Activated CD8-positive, alpha-beta T cell treated with anti-CD3 and anti-CD28 coated beads for 36 hours (primary cell): ENCODE results near the gene PDXP. TPM values are rescaled to one million over a fixed set of nuclear protein-coding genes. Genes with fewer than 3 reads are reported as not detected.

Experiments used
- ATAC-seq: fragments of 200-7000 bp; cut with Tn5 transposase; one replicate; pipeline ENCODE4 v1.10.0; 2021; ENCODE audit warnings: mild to moderate bottlenecking, moderate library complexity
- CTCF ChIA-PET: fragments of 350-600 bp; sonication (Branson Sonifier 250); formaldehyde crosslinking; loops from one replicate; lab custom pipeline; 2021; ENCODE audit warnings: antibody characterized with exemption; lab: Charles Lee
- POLR2A ChIA-PET: fragments of 350-600 bp; sonication (Branson Sonifier 250); formaldehyde crosslinking; loops from one replicate; lab custom pipeline; 2021; ENCODE audit warnings: antibody characterized with exemption; lab: Charles Lee
- DNase-seq: peaks from one replicate; pipeline ENCODE4 v3.0.0-alpha.2; 2020
- H3K27ac Mint-ChIP-seq: one replicate; pipeline ENCODE4 v1.8.0; 2021; ENCODE audit warnings: mild to moderate bottlenecking, mixed read lengths
- H3K27me3 Mint-ChIP-seq: one replicate; pipeline ENCODE4 v1.8.0; 2021; ENCODE audit warnings: mixed read lengths
- H3K36me3 Mint-ChIP-seq: one replicate; pipeline ENCODE4 v1.8.0; 2021; ENCODE audit warnings: low read depth, mixed read lengths
- H3K4me1 Mint-ChIP-seq: one replicate; pipeline ENCODE4 v1.8.0; 2021; ENCODE audit warnings: low read depth, mixed read lengths
- H3K4me3 Mint-ChIP-seq: one replicate; pipeline ENCODE4 v1.8.0; 2021; ENCODE audit warnings: mild to moderate bottlenecking, moderate library complexity, mixed read lengths
- H3K9me3 Mint-ChIP-seq: one replicate; pipeline ENCODE4 v1.8.0; 2021; ENCODE audit warnings: mixed read lengths
- CTCF ChIP-seq: fragments of 200-600 bp; IDR thresholded peaks from one replicate; pipeline ENCODE4 v1.8.0; 2022; ENCODE audit warnings: antibody characterized with exemption, mild to moderate bottlenecking
- intact Hi-C: fragments of 100-400 bp; cut with micrococcal nuclease; formaldehyde crosslinking; loops from one replicate; pipeline ENCODE4 v1.10.0; 2022
- total RNA-seq, 2 experiments: library from RNA; stranded (reverse); gene quantifications; one replicate each; pipeline ENCODE4 v1.2.3, GENCODE V29; 2021

The PDXP gene
- total RNA-seq, 2 experiments from 2014 or later: 51.3 to 51.5 TPM

- Mint-ChIP-seq H3K4me1 (peaks cover 39% of the 10 kb centered on the region), H3K36me3 (peaks cover 24% of the 10 kb centered on the region), H3K27ac (peak overlapping the region; percentile 95), H3K9me3 (no peaks in the 10 kb centered on the region), H3K4me3 (peak overlapping the region; percentile 89), H3K27me3 (no peaks in the 10 kb centered on the region)
- POLR2A ChIA-PET: interaction anchor here (0.7 to 3.7 kb wide), 14 partner anchors 9 to 187 kb away, joined by 3 to 51 read pairs (median 6); partner anchors contain the start of genes ANKRD54, LGALS1, MFNG and NOL12
- CTCF ChIA-PET: interaction anchor here (0.6 to 68.1 kb wide), 8 partner anchors 10 to 161 kb away, joined by 3 to 1770 read pairs (median 5); partner anchors contain the start of genes GGA1, LGALS1, NOL12 and SH3BP1
- intact Hi-C loops: loop anchor here (2.0 kb wide), 1 partner anchor 15 kb away; no protein-coding TSS in a partner anchor
- no peak for TF ChIP-seq CTCF
- ATAC-seq (no peak), DNase-seq (no peak)
Observed at GRCh38 chr22:37657590-37658132, 862 bp upstream of the PDXP start.

DNA sequence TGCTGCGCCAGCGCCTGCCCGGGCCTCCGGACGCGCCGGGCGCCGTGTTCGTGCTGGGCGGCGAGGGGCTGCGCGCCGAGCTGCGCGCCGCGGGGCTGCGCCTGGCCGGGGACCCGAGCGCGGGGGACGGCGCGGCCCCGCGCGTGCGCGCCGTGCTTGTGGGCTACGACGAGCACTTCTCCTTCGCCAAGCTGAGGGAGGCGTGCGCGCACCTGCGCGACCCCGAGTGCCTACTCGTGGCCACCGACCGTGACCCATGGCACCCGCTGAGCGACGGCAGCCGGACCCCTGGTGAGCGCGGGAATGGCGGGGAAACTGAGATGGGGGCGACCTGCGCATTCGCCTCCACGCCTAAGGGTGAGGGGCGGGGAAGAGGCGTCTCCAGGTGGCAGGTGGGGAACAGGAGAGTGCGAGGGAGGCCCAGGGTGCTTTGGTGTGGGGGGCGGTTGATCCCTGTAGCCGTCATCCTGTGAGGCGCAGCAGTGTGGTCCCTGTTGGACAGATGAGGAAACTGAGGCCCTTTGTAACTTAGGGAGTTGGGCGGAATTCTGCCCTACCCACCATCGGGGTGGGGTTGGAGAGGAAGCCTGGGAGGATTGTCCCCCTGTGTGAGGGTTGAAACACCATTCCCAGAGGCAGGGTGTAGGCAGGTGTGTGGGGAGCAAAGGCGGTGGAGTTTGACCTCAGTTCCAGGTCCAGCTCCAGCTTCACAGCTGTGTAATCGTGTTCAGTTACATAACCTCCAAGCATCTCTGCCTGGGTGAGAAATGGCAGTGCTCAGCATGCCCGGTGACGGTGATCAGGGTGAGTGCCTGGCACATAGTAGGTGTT lies 758 bp downstream of the PDXP start:
- TF ChIP-seq CTCF: no peak
- no peak for ATAC-seq
- Mint-ChIP-seq H3K27ac (peak overlapping the region; percentile 59), H3K27me3 (no peaks in the 10 kb centered on the region), H3K36me3 (peaks cover 12% of the 10 kb centered on the region), H3K4me1 (peaks cover 39% of the 10 kb centered on the region), H3K9me3 (no peaks in the 10 kb centered on the region), H3K4me3 (peak overlapping the region; percentile 89)
- DNase-seq: peak; percentile 37
- POLR2A ChIA-PET: interaction anchor here (0.8 to 3.7 kb wide), 12 partner anchors 8 to 185 kb away, joined by 3 to 51 read pairs (median 5); partner anchors contain the start of genes ANKRD54, LGALS1, NOL12 and SH3BP1
- CTCF ChIA-PET: interaction anchor here (1.0 to 68.1 kb wide), 7 partner anchors 15 to 204 kb away, joined by 4 to 1770 read pairs (median 6); partner anchors contain the start of genes GGA1, LGALS1, NOL12 and SH3BP1
- intact Hi-C loops: loop anchor here (2.0 kb wide), 1 partner anchor 14 kb away; no protein-coding TSS in a partner anchor

- no peak for ATAC-seq
Observed at GRCh38 chr22:37659897-37660708, 1.6 kb downstream of the PDXP start.

DNA sequence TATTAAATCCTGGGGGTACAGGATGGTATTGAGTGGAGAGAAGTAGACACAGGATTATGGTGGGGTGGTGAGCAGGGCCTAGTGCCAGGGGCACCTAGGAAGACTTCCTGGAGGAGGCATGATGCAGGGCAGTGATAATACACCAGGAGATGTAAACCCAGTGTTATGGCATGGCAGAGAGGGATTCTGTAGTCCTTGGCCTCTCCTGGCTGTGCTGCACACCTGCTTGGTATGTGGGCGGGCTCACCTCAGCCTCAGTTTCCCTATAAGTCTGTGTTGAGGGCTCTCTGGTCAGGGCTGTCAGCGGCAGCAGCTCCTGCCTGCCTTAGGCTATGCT lies 2.2 kb downstream of the PDXP start:
- CTCF ChIA-PET: interaction anchor here (0.8 to 68.1 kb wide), 5 partner anchors 10 to 35 kb away, joined by 3 to 1770 read pairs (median 17); partner anchors contain the start of genes GGA1, LGALS1, SH3BP1 and TRIOBP
- H3K27me3 Mint-ChIP-seq: no peaks in the 10 kb centered on the region
- POLR2A ChIA-PET: interaction anchor here (1.5 to 2.5 kb wide), 4 partner anchors 10 to 26 kb away, joined by 5 to 12 read pairs (median 7); no protein-coding TSS in a partner anchor

More at GRCh38 chr22:37659897-37660708, 1.6 kb downstream of the PDXP start:
- intact Hi-C loops: loop anchor here (2.0 kb wide), 1 partner anchor 13 kb away; no protein-coding TSS in a partner anchor
- Mint-ChIP-seq H3K36me3 (peaks cover 13% of the 10 kb centered on the region), H3K9me3 (no peaks in the 10 kb centered on the region), H3K27me3 (no peaks in the 10 kb centered on the region), H3K4me1 (peaks cover 39% of the 10 kb centered on the region), H3K4me3 (peak overlapping the region; percentile 89), H3K27ac (no peak overlapping the region)
- CTCF ChIA-PET: interaction anchor here (0.8 to 68.1 kb wide), 5 partner anchors 11 to 203 kb away, joined by 3 to 1770 read pairs (median 17); partner anchors contain the start of genes GGA1, LGALS1 and SH3BP1
- no peak for DNase-seq
- no peak for TF ChIP-seq CTCF
- POLR2A ChIA-PET: interaction anchor here (0.9 to 3.7 kb wide), 6 partner anchors 11 to 35 kb away, joined by 3 to 51 read pairs (median 6); partner anchors contain the start of genes LGALS1 and SH3BP1

More for the DNA sequence above, 2.2 kb downstream of the PDXP start:
- no peak for ATAC-seq
- Mint-ChIP-seq H3K27ac (no peak overlapping the region), H3K4me3 (peak overlapping the region; percentile 89), H3K36me3 (peaks cover 16% of the 10 kb centered on the region), H3K9me3 (no peaks in the 10 kb centered on the region), H3K4me1 (peaks cover 39% of the 10 kb centered on the region)
- no peak for DNase-seq
- intact Hi-C loops: no loop called here
- TF ChIP-seq CTCF: no peak
